ENCODE measurements around the gene MCM7.

- TF ChIP-seq CTCF (IDR thresholded peaks at IDR 0.05) = no peak
- TF ChIP-seq POLR2A (IDR thresholded peaks at IDR 0.05) = no peak
Measured at GRCh38 chr7:100048680-100049079, 52.5 kb downstream of the MCM7 start.

All from thyroid gland (tissue), 4 donors.